ENCODE results near the gene UNC5B. TPM values are rescaled to one million over a fixed set of nuclear protein-coding genes. Genes with fewer than 3 reads are reported as not detected.

Gene UNC5B
- total and polyA plus RNA-seq, 2 experiments from 2014 or later = 12.7 to 15.5 TPM

- Histone ChIP-seq H3K36me3 (replicated peaks; ENCODE audit: insufficient read depth, low read depth) (no peaks in the 10 kb centered on the region), H2AFZ (no peak overlapping the region), H3K79me2 (peaks cover 56% of the 10 kb centered on the region), H3K27me3 (no peaks in the 10 kb centered on the region), H3K4me2 (peak overlapping the region; percentile 32), H4K20me1 (ENCODE audit: insufficient read depth, poor library complexity, severe bottlenecking) (peaks cover 6% of the 10 kb centered on the region), H3K4me3 (no peak overlapping the region), H3K27ac (peak overlapping the region; percentile 23), H3K9me2 (replicated peaks; ENCODE audit: insufficient read depth) (no peaks in the 10 kb centered on the region), H3K9me3 (ENCODE audit: low read depth) (no peaks in the 10 kb centered on the region), H3K4me1 (ENCODE audit: insufficient read depth) (peaks cover 45% of the 10 kb centered on the region)
- DNase-seq (ENCODE audit: low spot score) = no peak
- WGBS (ENCODE audit: low lambda C conversion rate, missing lambda C conversion rate) = 61% methylated on average over 12 of the region's 12 CpGs
- TF ChIP-seq CTCF (IDR thresholded peaks at IDR 0.05; ENCODE audit: poor library complexity) (no peak), EZH2phosphoT487 (IDR thresholded peaks at IDR 0.05; ENCODE audit: low read depth, severe bottlenecking, unreplicated experiment) (no peak), EZH2 (IDR thresholded peaks at IDR 0.05; ENCODE audit: borderline replicate concordance) (no peak)
These were observed 8.5 kb downstream of the UNC5B start for GRCh38 chr10:71220689-71221540.

GRCh38 chr10:71221586-71222202, 9.3 kb downstream of the UNC5B start:
- 93% methylated on average over 5 of the region's 5 CpGs for WGBS (ENCODE audit: low lambda C conversion rate, missing lambda C conversion rate)
- H3K4me3 ChIP-seq = no peak overlapping the region
- no peak overlapping the region for H3K27ac ChIP-seq
- no peaks in the 10 kb centered on the region for H3K27me3 ChIP-seq
- H4K20me1 ChIP-seq (ENCODE audit: insufficient read depth, poor library complexity, severe bottlenecking) = peaks cover 6% of the 10 kb centered on the region
- H2AFZ ChIP-seq = no peak overlapping the region
- H3K4me2 ChIP-seq = no peak overlapping the region
- H3K9me3 ChIP-seq (ENCODE audit: low read depth) = no peaks in the 10 kb centered on the region
- H3K79me2 ChIP-seq = peaks cover 54% of the 10 kb centered on the region
- H3K36me3 ChIP-seq (replicated peaks; ENCODE audit: insufficient read depth, low read depth) = no peaks in the 10 kb centered on the region
- TF ChIP-seq CTCF (IDR thresholded peaks at IDR 0.05; ENCODE audit: poor library complexity) = no peak
- no peak for TF ChIP-seq EZH2 (IDR thresholded peaks at IDR 0.05; ENCODE audit: borderline replicate concordance)
- no peak for TF ChIP-seq EZH2phosphoT487 (IDR thresholded peaks at IDR 0.05; ENCODE audit: low read depth, severe bottlenecking, unreplicated experiment)
- H3K4me1 ChIP-seq (ENCODE audit: insufficient read depth) = peaks cover 37% of the 10 kb centered on the region
- no peaks in the 10 kb centered on the region for H3K9me2 ChIP-seq (replicated peaks; ENCODE audit: insufficient read depth)
- DNase-seq (ENCODE audit: low spot score) = no peak

GRCh38 chr10:71222601-71223346, 10.4 kb downstream of the UNC5B start:
- TF ChIP-seq EZH2phosphoT487 (IDR thresholded peaks at IDR 0.05; ENCODE audit: low read depth, severe bottlenecking, unreplicated experiment) (no peak), CTCF (IDR thresholded peaks at IDR 0.05; ENCODE audit: poor library complexity) (peak; percentile 3)
- Histone ChIP-seq H3K79me2 (peaks cover 49% of the 10 kb centered on the region), H3K27me3 (no peaks in the 10 kb centered on the region), H3K9me2 (replicated peaks; ENCODE audit: insufficient read depth) (no peaks in the 10 kb centered on the region), H3K4me1 (ENCODE audit: insufficient read depth) (peaks cover 26% of the 10 kb centered on the region), H3K4me3 (no peak overlapping the region), H4K20me1 (ENCODE audit: insufficient read depth, poor library complexity, severe bottlenecking) (peaks cover 6% of the 10 kb centered on the region), H3K4me2 (no peak overlapping the region), H3K36me3 (replicated peaks; ENCODE audit: insufficient read depth, low read depth) (no peaks in the 10 kb centered on the region), H2AFZ (no peak overlapping the region), H3K27ac (no peak overlapping the region), H3K9me3 (ENCODE audit: low read depth) (no peaks in the 10 kb centered on the region)
- no peak for DNase-seq (ENCODE audit: low spot score)
- whole genome bisulfite sequencing (ENCODE audit: low lambda C conversion rate, missing lambda C conversion rate) = 67% methylated on average over 11 of the region's 11 CpGs
